Coronary artery (tissue), 2 donors: ENCODE measurements around the gene CUX1.
"Not testable (repeated sequence)": the region's sequence is repeated elsewhere in the genome, so short reads cannot be mapped to it uniquely, and the experiment has no call there.

Experiments used
- DNase-seq: peaks from one replicate; pipeline ENCODE4 v3.0.0-alpha.2; 2017; ENCODE audit warnings: low spot score
- H3K27ac ChIP-seq, 2 donors: fragments of 200-600 bp; sonication (generic); one replicate each; pipeline ENCODE4 v1.5.1; 2016 to 2019
- H3K4me3 ChIP-seq: fragments of 200-600 bp; sonication (generic); 2 replicates; pipeline ENCODE4 v1.5.1; 2016; ENCODE audit warnings: mild to moderate bottlenecking, moderate library complexity
- CTCF ChIP-seq: fragments of 200-600 bp; sonication (generic); IDR thresholded peaks from one replicate; pipeline ENCODE4 v1.5.1; 2019; ENCODE audit warnings: antibody characterized with exemption

CUX1 gene

GRCh38 chr7:101984133-101984879 lies 166.9 kb downstream of the CUX1 start:
- H3K4me3 ChIP-seq, result no peak overlapping the region
- TF ChIP-seq CTCF, result no peak
- H3K27ac ChIP-seq, result no peak overlapping the region
- no peak for DNase-seq

GRCh38 chr7:101985057-101985902 lies 167.9 kb downstream of the CUX1 start:
- TF ChIP-seq CTCF, result no peak
- Histone ChIP-seq H3K4me3 (no peak overlapping the region), H3K27ac (no peak overlapping the region)
- no peak for DNase-seq

- no peak overlapping the region for H3K27ac ChIP-seq
- no peak for DNase-seq
- TF ChIP-seq CTCF, result no peak
- no peak overlapping the region for H3K4me3 ChIP-seq
Observed at GRCh38 chr7:101985903-101986734, 168.7 kb downstream of the CUX1 start.

- no peak for DNase-seq
- no peak overlapping the region for H3K27ac ChIP-seq
- no peak overlapping the region for H3K4me3 ChIP-seq
- TF ChIP-seq CTCF, result no peak
Observed at GRCh38 chr7:101987494-101987893, 170.1 kb downstream of the CUX1 start.

- H3K27ac ChIP-seq, H3K4me3 ChIP-seq, DNase-seq: not testable (repeated sequence)
Observed at GRCh38 chr7:101988060-101988459, 170.6 kb downstream of the CUX1 start.

GRCh38 chr7:101988513-101988912 lies 171.1 kb downstream of the CUX1 start:
- TF ChIP-seq CTCF, result no peak
- no peak for DNase-seq
- H3K27ac ChIP-seq, result no peak overlapping the region
- H3K4me3 ChIP-seq, result no peak overlapping the region

GRCh38 chr7:101989101-101989500 lies 171.7 kb downstream of the CUX1 start:
- TF ChIP-seq CTCF, result no peak
- Histone ChIP-seq H3K4me3 (no peak overlapping the region), H3K27ac (no peak overlapping the region)
- no peak for DNase-seq
